SKM-1 treated with dmso at 0.1 percent for 144 hours (cell line): ENCODE data around the gene FOSL1.

Experiments
- DNase-seq: peaks from one replicate; lab custom pipeline; 2025; ENCODE audit not compliant: unreplicated experiment; lab: John Stamatoyannopoulos, UW

FOSL1 gene

DNA sequence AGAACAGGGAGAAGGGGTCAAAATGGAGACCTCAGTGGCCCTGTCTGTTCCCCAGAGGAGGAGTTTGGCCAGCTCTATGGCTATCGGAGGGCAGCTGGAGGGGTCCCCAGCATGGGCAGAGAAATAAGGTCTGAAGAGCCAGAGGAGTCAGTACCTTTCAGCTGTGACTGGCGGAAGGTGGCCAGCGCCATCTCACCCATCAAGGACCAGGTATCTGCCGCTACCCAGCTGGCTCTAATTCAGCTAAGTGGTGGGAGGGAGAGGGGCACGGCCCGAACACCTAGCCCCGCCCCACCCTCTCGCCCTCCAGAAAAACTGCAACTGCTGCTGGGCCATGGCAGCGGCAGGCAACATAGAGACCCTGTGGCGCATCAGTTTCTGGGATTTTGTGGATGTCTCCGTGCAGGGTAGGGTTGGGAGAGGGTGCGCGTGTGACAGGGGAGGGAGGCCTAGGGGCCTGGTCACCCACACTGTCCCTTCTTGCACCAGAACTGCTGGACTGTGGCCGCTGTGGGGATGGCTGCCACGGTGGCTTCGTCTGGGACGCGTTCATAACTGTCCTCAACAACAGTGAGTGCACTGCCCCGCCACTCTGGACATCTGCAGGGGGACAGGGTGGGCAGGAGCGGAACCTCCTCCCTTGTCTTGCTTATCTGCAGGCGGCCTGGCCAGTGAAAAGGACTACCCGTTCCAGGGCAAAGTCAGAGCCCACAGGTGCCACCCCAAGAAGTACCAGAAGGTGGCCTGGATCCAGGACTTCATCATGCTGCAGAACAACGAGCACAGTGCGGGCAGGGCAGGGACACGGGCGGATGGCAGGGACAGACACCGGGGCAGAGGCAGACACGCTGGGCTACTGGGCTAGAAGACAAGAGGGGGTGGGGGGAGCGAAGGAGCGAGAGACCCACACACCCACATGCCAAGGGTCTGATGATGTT lies 17.8 kb downstream of the FOSL1 start:
- no peak for DNase-seq

DNA sequence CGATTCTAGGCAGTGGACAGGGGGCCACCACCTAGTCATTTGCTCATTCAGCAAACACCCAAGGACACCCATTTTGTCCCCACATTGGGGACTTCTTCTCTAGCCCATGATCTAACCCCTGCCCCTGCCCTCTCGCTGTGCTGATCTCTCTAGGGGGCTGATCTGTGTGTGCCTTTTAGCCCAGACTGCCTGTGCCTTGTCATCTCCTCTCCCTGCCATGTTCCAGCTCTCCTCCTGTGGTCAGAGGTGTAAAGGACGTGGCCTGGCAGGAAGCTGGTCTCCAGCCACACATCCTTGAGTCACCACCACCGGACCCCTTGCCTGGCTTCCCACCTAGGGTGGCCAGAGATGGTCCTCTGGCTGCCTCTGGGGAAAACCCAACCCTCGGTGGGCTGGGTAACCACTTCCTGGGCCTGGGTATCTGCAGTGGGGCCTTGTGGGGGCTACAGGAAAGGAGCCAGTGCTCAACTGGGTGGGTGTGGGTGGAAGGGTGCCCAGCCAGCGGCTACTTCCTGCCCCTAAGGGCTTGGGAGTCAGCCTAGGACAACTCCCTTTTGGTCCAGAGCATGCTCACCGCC lies 19.3 kb downstream of the FOSL1 start:
- DNase-seq, result no peak

DNA sequence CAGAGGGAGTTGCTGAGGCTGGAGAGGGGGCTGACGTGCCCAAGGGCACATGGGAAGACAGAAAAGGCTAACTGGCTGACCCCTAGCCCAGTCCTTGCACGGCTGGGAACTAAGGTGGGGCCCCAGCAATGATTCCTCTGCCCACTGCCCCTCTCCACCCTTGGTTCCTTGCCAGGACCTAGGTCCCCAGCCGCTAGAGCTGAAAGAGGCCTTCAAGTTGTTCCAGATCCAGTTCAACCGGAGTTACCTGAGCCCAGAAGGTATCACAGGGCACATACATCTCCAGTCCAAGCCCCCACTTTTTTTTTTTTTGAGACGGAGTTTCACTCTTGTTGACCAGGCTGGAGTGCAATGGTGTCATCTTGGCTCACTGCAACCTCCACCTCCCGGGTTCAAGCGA lies 20.2 kb downstream of the FOSL1 start:
- no peak for DNase-seq

DNA sequence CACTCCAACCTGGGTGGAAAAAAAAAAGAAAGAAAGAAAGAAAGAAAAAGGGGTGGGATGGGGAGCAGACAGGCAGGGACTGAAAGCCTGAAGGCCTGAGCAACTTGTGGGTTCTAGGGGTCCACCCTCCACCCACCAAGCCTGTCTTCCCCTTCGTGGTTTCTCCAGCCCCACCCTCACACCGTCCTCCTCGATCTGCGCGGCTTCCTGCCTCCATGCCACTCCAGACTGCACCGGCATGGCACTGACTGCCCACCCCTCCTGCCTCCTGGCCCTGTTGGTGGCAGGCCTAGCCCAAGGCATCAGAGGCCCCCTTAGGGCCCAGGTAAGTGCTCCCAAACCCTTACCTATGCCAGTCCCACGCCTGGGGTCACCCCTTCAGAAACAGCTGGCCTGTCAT lies 20.6 kb downstream of the FOSL1 start, which contains the start of gene CTSW:
Gene CTSW (plus strand): TSS at position 221 of the 400 bp plus-strand sequence. CDS start 18 bp downstream, at position 239.
- no peak for DNase-seq

DNA sequence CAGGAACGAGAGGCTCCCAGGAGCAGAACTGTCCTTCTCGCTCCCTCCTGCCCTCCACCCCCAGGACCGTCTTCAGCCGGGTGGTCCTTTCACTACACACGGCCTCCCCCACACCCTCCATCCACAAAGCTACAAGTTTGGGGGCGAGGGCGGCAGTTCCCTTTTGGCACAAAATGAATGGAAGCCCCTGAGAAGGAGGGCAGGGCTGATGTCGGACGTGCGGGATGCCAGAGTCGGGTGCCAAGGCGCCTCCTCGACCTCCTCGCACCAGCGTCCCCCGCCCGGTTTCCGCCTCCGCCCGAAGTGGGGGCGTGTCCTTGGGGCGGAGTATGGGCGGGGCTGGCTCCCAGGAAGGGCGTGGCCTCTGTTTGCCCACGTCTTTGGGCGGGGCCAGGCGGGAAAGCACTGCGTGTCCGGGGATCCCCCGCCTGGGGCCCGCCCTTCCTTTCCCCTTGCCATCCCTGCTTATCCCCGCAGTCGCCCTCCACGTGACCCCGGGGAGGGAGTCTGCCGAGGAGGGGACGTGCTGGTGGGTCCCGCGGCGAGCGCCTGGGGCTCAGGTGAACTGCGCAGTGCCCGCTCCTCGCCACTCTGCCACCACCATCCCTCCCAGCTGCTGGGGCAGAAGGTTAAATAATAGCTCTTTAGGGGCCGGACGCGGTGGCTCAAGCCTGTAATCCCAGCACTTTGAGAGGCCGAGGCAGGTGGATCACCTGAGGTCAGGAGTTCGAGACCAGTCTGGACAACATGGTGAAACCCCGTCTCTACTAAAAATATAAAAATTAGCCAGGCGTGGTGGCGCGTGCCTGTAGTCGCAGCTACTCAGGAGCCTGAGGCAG lies 26.7 kb downstream of the FOSL1 start:
- DNase-seq, result peak; percentile 83

DNA sequence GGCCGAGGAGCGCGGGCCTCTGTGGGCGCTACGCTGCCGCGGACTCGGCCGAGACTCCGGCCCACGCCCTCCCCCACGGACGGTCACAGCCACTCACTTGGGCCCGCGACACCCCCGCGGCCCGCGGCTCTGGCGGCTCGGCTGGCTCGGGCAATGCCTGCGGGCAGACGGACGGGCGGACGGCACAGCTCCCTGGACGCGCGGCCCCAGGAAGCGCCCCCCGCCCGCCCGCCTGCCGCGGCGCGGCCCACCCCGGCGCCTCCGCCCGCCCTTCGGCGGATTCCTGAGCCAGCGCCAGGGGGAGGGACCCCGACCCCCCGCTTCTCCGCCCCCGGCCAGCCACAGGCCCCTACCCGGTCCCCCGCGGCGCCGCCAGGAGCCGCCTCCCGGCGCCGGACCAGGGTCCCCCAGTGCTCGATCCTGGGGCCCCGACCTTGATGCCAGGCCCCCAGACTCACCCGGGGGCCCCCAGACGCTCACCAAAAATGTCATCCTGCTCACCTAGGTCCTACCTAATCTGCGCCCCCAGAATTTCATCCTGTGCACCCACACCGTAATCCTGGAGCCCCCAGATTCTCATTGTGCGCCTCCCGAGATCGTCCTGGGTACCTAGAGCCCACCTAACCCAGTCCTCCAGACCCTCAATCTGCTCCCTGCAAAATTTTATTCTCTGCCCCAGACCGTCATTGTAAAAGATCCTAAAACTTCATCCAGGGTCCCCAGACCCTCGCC lies 27.4 kb downstream of the FOSL1 start, which contains the start of gene EFEMP2:
Gene EFEMP2 (minus strand): TSS at position 215 of the 732 bp plus-strand sequence. CDS start 446 bp downstream, outside the sequence.
- no peak for DNase-seq

DNA sequence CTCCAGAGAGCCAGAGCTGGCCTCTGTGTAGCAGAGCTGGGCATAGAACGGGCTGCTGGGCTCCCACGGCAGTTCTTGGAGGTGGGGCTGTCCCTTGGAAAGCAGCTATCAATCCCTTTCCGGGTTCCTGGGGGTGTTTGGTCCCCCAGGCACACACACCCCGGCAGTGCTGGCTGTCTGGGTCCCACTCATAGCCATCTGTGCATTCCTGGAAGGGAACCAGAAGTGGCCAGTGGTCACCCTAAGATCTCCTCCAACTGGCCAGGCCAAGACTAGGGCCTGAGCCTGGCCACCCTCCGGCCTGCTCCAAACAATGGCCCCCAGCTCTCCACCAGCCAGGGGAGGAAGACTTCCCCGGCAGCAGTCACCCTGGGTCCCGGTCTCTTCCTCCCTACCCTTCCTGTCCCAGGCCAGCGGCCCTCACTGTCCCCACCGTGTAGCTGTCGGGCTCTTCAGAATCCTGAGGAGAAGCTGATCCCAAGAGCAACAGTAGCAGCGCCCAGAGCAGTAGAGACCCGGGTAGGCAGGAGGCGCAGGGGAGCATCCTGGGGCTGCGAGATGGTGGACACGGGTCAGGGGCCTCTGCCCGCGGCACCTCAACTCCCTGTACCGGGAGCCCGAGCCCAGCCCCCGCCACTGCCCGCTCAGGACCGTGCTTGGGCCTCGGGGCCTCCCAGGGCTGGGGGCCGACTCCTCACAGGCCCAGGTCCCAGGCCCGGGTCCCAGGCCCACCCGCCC lies 28.2 kb downstream of the FOSL1 start:
- no peak for DNase-seq

DNA sequence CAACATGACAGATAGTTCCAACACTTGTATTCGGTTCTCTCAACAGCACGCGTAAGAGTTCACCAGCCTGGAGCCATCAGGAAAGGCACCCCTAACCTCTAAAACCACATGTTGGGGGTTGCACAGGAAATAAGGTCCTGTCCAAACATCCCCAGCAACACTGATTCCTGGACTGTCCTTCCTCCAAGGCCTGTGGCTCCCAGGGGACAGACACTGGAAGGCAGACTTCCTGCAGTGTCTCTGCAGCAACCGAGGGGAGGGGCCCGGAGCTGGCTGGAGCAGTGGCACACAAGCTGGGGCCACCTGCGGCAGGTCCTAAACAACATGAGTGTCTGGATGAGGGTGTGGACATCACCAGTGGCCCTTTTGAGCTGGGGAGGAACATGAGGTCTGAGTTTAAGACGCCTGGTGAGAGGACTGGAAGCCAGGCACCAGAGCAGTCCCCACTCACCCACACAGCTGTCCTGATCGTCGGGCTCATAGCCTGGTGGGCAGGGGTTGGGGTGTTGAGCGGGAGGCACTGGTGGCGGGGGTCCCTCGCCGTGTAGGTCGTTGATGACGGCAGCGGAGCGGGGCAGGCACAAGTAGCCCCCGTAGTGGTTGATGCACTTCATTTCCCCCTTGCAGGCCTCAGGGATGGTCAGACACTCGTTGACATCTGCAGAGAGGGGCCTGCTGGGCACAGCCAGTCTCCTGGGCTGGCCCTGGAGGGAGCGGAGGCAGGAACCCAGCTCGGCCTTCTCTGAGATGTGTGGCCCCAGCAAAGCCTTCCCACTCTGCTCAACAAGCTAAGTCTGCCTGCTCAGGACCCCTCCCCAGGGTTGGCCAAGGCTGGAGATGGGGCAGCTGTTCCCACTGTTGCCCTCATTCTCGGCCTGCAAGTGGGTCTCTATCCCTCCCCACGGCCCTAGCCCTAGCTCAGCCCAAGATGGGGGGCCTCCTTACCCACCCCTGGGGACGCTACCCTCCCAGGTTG lies 29.2 kb downstream of the FOSL1 start:
- DNase-seq, result no peak

DNA sequence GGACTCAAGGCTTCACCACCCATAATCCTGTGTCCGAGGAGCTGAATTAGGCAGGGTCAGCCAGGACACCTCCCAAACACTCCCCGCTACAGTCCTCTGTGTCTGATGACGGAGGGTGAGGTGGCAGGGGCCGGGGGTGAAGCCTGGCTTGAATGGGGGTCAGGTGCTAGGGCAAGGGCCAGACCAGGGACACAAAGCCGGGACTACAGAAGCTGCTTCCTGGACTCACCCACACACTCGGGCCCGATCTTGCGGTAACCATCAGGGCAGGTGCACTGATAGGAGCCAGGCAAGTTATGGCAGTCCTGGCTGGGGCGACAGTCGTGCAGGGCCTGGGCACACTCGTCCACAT lies 29.9 kb downstream of the FOSL1 start:
- no peak for DNase-seq

DNA sequence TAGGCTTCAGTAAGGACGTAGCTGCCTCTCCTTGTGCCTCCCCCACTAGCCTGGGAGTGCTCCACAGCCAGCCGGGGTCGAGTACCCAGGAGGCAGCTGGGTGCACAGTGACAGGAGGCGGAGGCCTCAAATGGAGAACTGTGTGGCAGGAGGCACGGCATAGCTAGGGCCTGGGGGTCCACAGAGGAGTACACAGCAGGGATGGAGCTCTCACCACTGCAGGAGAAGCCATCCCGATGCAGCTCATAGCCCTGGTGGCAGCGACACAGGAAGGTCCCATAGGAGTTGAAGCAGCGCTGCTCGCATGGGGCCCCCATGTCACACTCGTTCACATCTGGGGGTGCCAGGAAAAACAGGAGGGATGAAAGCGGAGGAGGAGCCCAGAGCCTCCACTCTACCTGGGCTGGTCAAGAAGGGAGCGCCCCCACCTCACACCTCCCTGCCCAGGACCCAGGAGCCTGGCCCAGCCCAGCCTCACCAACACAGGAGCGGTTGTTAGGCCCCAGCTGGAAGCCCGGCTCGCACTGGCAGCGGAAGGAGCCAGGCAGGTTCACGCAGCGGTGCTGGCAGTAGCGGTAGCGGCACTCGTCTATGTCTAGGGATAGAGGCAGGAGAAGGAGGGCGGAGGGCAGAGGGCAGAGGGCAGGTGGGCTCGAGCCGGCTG lies 30.4 kb downstream of the FOSL1 start:
- DNase-seq, result no peak

DNA sequence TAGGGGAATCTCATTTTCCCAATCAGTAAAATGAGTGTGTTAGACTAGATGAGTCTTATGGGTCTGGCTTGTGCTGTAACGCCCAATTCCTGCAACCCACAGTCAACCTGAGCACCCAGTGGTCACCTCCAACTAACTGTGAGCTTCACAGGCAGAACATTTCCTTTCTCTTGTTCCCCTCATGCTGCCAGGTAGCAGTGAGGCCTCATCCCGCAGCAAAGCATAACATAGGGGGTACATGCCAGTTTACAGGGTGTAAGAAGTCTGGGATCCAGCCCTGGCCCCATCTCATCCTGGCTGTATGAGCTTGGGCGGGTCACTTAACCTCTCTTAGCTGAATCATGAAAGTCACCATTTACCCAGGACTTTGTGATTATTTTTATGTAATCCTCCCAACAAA lies 31.3 kb downstream of the FOSL1 start:
- DNase-seq, result no peak

DNA sequence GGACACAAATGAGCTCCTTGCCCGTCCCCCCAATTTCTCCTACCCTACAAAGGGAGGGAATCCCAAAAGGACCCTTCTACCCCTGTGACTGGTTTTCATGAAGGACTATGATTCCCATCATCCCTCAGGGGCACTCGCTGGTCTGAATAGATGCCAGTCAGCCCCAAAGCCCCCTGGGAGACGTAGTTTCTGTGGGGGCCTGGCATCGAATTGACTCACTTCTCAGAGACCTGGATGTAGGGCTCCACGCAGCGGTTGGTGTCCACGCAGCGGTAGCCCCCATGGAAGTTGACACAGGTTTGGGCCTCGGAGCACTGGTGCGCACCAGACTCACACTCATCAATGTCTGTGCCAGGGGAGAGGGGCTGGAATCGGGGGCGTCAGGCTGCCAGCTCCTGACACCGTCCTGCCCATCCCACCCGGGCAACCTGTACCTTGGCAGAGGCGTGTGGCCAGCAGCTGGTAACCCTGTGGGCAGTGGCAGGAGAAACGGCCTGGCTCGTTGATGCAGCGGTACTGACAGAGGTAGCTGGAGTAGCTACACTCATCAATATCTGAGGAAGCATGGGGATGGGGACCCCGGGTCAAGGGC lies 32.0 kb downstream of the FOSL1 start:
- DNase-seq, result no peak

DNA sequence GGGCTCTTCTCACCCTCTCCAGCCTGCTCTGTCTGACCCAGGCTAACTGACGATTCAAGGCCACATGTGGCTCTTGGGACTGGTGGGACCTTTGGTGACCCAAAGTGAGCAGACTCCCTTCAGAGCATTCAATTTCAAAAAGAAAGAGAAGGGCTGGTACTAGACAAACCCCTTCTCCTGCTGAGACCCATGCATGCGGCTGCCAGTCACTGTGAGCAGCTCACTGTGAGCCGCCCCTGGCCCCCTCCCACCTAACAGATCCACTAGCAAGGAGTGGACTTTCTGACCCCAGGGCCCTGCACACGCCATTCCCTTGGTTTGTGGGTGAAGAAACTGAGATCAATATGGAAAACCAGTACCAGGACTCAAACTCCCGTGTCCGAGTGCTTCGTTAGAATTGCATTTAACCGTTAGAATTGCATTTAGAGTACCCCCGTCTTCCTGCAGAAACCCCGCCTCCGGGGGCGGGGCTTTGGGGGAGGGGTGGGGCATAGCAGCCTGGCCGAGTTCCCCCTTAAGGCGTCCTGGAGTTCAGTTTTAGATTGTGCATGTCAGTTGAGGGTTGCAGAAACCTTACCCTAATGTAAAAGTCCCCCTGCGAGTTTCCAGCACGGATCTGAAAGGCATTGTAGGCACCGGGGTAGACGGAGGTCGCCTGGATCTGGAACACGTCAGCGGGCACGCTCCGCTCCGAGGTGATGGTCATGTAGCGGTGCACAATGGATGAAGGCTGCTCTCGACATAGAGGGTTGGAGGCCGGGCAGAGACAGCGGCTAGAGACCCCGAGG lies 32.7 kb downstream of the FOSL1 start:
- no peak for DNase-seq

DNA sequence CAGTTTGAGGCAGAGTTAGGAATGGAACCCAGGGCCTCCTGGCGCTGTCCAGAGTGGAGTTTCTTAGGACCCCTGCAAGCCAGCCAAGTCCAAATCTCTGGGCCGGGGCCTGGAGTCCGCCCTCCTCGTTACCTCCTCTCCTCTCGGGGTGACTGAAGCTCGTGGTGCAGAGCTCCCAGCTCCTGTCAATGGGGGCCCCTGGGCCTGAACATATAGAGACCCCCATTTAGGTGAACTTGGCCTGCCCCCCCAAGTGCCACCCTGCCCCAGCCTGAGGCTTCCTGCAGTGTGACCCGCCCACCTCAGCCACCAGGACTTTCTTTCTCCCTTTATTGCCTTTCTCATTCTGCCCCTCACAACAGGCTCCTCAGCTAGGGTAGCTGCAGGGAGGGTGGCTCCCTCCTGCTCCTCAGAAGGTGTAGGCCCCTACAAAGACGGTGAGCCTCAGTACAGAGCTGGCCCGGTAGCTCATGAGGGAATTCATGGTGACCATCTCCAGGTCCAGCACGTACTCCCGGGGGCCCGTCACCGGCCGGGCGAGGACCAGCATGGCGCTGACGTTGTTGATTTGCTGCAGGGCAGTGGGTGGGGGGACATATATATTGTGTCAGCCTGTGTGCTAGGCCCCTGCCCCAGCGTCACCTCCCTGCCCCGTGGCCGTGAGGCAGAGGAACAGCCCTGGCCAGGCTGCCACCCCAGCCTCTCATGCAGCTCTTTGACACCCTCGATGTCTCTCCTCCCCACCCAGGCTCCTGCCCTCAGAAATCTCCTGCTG lies 33.5 kb downstream of the FOSL1 start:
- no peak for DNase-seq

DNA sequence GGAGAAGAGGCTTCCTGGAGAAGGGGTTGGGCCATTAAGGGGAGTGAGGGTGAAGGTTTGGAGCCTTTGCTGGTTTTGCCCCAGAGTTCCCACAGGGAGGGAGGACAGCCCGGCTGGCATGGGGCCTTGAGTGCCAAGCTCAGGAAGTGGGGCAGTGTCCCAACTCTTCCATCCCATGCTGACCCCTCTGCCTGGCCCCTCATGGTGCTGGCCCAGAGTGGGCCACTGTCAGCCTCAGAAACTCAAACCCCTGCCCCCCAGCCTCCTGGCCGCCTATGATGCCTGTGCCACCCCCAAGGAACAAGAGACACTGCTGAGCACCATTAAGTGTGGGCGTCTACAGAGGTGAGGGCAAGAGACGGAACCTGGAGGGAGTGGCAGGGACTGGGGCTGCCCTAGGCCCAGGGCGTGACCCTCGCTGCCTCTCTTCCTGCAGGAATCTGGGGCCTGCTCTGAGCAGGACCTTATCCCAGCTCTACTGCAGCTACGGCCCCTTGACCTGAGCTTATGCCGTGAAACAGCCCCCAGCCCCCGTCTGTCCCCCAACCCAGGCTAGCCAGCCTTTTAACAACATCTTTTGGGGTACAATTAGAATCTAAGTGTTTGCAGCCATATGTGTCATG lies 34.5 kb downstream of the FOSL1 start:
- DNase-seq, result no peak
